GM18870 (cell line): Measurements from ENCODE around the gene SAA1.
"Not testable (repeated sequence)": the region's sequence is repeated elsewhere in the genome, so short reads cannot be mapped to it uniquely, and the experiment has no call there.

Source experiments
- ATAC-seq: cut with Tn5 transposase; IDR thresholded peaks from one replicate; pipeline ENCODE4 v1.9.1; 2021; ENCODE audit warnings: moderate library complexity; ENCODE audit not compliant: unreplicated experiment

Gene SAA1

GRCh38 chr11:18265949-18266348, at the start of gene SAA1:
SAA1 (plus strand) TSS chr11:18266264; CDS start chr11:18266888, 624 bp downstream.
- ATAC-seq = no peak

- ATAC-seq = no peak
These were observed 44.7 kb upstream of the SAA1 start for GRCh38 chr11:18221274-18221876.

- ATAC-seq = no peak
These were observed 43.1 kb upstream of the SAA1 start for GRCh38 chr11:18222814-18223421.

- no peak for ATAC-seq
These were observed 42.3 kb upstream of the SAA1 start for GRCh38 chr11:18223591-18224387.

- no peak for ATAC-seq
These were observed 40.2 kb upstream of the SAA1 start for GRCh38 chr11:18225913-18226312.

- peak; percentile 92 for ATAC-seq
These were observed 36.6 kb upstream of the SAA1 start for GRCh38 chr11:18229501-18229900.

- no peak for ATAC-seq
These were observed 35.2 kb upstream of the SAA1 start for GRCh38 chr11:18230859-18231258.

- no peak for ATAC-seq
These were observed 32.2 kb upstream of the SAA1 start for GRCh38 chr11:18233912-18234311.

GRCh38 chr11:18235394-18236334, 30.4 kb upstream of the SAA1 start:
- ATAC-seq = no peak

GRCh38 chr11:18236664-18237356, 29.3 kb upstream of the SAA1 start, which contains the start of gene SAA4:
SAA4 (minus strand) TSS chr11:18236802; CDS start chr11:18235926, 876 bp downstream.
- ATAC-seq = no peak

- no peak for ATAC-seq
These were observed 26.4 kb upstream of the SAA1 start for GRCh38 chr11:18239655-18240054.

GRCh38 chr11:18243783-18244362, 22.2 kb upstream of the SAA1 start:
- no peak for ATAC-seq

GRCh38 chr11:18245396-18245795, 20.7 kb upstream of the SAA1 start:
- ATAC-seq = no peak

- peak; percentile 83 for ATAC-seq
These were observed 19.5 kb upstream of the SAA1 start for GRCh38 chr11:18246379-18247190.

- not testable (repeated sequence) for ATAC-seq
These were observed 18.9 kb upstream of the SAA1 start for GRCh38 chr11:18247191-18247581.

- ATAC-seq = no peak
These were observed 17.5 kb upstream of the SAA1 start, which contains the start of gene SAA2 for GRCh38 chr11:18248561-18248960. SAA2 (minus strand) TSS chr11:18248668; CDS start chr11:18248011, 657 bp downstream.

- no peak for ATAC-seq
These were observed 12.8 kb upstream of the SAA1 start for GRCh38 chr11:18253233-18253632.

GRCh38 chr11:18253778-18254338, 12.2 kb upstream of the SAA1 start:
- ATAC-seq = no peak
